HEK293T (cell line): ENCODE data around the gene INSIG2.

ENCODE experiments used
- BHLHE40 ChIP-seq: fragments of 450-650 bp; IDR thresholded peaks from 2 replicates; pipeline ENCODE4 v1.6.1; 2016; ENCODE audit warnings: mild to moderate bottlenecking, moderate library complexity, borderline replicate concordance
- CTBP1 ChIP-seq: fragments of 450-650 bp; IDR thresholded peaks from 2 replicates; pipeline ENCODE4 v1.6.1; 2016; ENCODE audit warnings: borderline replicate concordance
- ELF4 ChIP-seq: fragments of 450-650 bp; IDR thresholded peaks from 2 replicates; pipeline ENCODE4 v1.6.1; 2017; ENCODE audit warnings: antibody characterized with exemption
- FOXA1 ChIP-seq: fragments of 450-650 bp; IDR thresholded peaks from 2 replicates; pipeline ENCODE4 v1.6.1; 2016; ENCODE audit warnings: mild to moderate bottlenecking
- FOXK2 ChIP-seq: fragments of 450-650 bp; IDR thresholded peaks from 2 replicates; pipeline ENCODE4 v1.6.1; 2016; ENCODE audit warnings: mild to moderate bottlenecking
- FOXM1 ChIP-seq: fragments of 450-650 bp; IDR thresholded peaks from 2 replicates; pipeline ENCODE4 v1.6.1; 2017; ENCODE audit warnings: mild to moderate bottlenecking, borderline replicate concordance
- HDGF ChIP-seq: fragments of 450-650 bp; IDR thresholded peaks from 2 replicates; pipeline ENCODE4 v1.6.1; 2017; ENCODE audit warnings: antibody characterized with exemption, borderline replicate concordance
- L3MBTL2 ChIP-seq: fragments of 450-650 bp; conservative IDR thresholded peaks from 2 replicates; pipeline ENCODE4 v1.6.1; 2016; ENCODE audit warnings: mild to moderate bottlenecking
- LEF1 ChIP-seq: fragments of 450-650 bp; IDR thresholded peaks from 2 replicates; pipeline ENCODE4 v1.6.1; 2017; ENCODE audit warnings: mild to moderate bottlenecking, borderline replicate concordance
- NFRKB ChIP-seq: fragments of 450-650 bp; IDR thresholded peaks from 2 replicates; pipeline ENCODE4 v1.6.1; 2016; ENCODE audit warnings: mild to moderate bottlenecking, moderate library complexity
- PKNOX1 ChIP-seq: fragments of 450-650 bp; IDR thresholded peaks from 2 replicates; pipeline ENCODE4 v1.6.1; 2016
- SP1 ChIP-seq: fragments of 450-650 bp; IDR thresholded peaks from 2 replicates; pipeline ENCODE4 v1.6.1; 2017
- SUZ12 ChIP-seq: fragments of 450-650 bp; IDR thresholded peaks from 2 replicates; pipeline ENCODE4 v1.6.1; 2016; ENCODE audit warnings: mild to moderate bottlenecking
- TARDBP ChIP-seq: fragments of 450-650 bp; IDR thresholded peaks from 2 replicates; pipeline ENCODE4 v1.6.1; 2016

DNA sequence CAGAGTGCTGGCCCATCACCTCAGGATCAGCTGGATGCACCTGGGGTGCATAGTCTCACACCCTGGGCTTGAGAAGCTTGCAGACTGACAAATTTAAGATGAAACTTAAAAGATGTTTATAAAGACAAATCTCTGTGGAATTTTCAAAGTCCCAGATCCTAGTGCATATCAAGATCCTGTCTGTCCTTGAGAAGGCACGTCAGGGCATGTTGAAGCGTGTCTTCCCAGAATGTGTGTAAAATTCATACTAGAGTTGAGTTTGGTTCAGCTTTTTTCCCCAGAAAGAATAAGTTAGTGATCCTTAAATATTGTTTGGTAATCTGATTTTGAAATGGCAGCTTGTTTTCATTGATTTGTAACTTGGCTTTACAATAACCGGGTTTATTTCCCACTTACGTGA is 27.5 kb downstream of the INSIG2 start:
- TF ChIP-seq SP1, result no peak
- TF ChIP-seq FOXM1, result no peak
- no peak for TF ChIP-seq ELF4
- no peak for TF ChIP-seq TARDBP
- TF ChIP-seq FOXK2, result no peak
- no peak for TF ChIP-seq HDGF
- TF ChIP-seq SUZ12, result no peak
- no peak for TF ChIP-seq CTBP1
- no peak for TF ChIP-seq LEF1
- TF ChIP-seq NFRKB, result no peak
- no peak for TF ChIP-seq PKNOX1
- no peak for TF ChIP-seq L3MBTL2
- TF ChIP-seq BHLHE40, result no peak
- TF ChIP-seq FOXA1, result no peak
